GM21515 (cell line): ENCODE results near the gene MAP3K5.
"Not testable (repeated sequence)": the region's sequence is repeated elsewhere in the genome, so short reads cannot be mapped to it uniquely, and the experiment has no call there.

ENCODE experiments used
- ATAC-seq: cut with Tn5 transposase; IDR thresholded peaks from one replicate; pipeline ENCODE4 v1.9.1; 2021; ENCODE audit not compliant: unreplicated experiment

Gene MAP3K5, protein sequence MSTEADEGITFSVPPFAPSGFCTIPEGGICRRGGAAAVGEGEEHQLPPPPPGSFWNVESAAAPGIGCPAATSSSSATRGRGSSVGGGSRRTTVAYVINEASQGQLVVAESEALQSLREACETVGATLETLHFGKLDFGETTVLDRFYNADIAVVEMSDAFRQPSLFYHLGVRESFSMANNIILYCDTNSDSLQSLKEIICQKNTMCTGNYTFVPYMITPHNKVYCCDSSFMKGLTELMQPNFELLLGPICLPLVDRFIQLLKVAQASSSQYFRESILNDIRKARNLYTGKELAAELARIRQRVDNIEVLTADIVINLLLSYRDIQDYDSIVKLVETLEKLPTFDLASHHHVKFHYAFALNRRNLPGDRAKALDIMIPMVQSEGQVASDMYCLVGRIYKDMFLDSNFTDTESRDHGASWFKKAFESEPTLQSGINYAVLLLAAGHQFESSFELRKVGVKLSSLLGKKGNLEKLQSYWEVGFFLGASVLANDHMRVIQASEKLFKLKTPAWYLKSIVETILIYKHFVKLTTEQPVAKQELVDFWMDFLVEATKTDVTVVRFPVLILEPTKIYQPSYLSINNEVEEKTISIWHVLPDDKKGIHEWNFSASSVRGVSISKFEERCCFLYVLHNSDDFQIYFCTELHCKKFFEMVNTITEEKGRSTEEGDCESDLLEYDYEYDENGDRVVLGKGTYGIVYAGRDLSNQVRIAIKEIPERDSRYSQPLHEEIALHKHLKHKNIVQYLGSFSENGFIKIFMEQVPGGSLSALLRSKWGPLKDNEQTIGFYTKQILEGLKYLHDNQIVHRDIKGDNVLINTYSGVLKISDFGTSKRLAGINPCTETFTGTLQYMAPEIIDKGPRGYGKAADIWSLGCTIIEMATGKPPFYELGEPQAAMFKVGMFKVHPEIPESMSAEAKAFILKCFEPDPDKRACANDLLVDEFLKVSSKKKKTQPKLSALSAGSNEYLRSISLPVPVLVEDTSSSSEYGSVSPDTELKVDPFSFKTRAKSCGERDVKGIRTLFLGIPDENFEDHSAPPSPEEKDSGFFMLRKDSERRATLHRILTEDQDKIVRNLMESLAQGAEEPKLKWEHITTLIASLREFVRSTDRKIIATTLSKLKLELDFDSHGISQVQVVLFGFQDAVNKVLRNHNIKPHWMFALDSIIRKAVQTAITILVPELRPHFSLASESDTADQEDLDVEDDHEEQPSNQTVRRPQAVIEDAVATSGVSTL (N-terminal part only)

DNA sequence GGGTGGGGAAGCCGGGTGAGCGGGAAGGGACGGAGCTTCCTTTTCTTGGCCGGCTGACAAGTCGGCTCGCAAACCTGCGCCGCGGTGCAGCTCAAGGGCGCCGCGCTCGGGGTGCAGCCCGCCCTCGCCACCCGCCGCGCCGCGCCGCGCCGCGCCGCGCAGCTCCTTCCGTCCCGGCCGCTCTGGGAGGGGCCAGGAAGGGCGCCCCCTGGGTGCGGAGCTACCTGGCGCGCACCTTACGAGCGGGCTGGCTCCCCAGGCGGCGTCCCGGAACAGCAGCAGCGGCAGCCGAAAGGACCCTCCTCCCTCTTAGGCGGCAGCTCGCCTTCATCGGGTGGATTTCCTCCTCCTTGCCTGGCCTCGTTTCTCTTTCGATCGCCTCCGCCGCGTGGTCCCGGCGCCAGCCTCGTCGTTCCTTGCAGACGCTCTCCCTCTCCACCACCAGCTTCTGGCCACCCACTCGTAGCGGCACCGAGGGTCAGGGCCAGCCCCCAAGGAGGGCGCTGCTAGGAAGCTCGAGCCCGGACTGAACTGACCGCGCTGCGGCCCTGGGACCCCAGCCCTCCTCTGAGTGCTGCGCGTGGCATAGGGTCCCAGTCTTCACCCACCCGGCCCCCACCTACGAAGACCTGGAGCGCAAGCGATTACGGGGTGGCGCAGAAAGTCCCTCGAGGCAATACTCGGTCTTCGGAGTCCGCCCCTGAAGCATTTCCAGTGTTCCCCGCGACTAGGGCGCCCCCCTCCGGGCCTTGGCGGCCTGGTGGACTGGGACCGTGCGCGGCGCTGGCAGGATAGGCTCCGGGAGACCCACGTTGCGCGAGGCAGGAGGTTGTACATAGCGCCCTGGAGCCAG, at the start of gene MAP3K5:
MAP3K5 (minus strand) TSS at position 68 of the 853 bp plus-strand sequence. CDS start 320 bp downstream, outside the sequence.
- peak; percentile 63 for ATAC-seq

DNA sequence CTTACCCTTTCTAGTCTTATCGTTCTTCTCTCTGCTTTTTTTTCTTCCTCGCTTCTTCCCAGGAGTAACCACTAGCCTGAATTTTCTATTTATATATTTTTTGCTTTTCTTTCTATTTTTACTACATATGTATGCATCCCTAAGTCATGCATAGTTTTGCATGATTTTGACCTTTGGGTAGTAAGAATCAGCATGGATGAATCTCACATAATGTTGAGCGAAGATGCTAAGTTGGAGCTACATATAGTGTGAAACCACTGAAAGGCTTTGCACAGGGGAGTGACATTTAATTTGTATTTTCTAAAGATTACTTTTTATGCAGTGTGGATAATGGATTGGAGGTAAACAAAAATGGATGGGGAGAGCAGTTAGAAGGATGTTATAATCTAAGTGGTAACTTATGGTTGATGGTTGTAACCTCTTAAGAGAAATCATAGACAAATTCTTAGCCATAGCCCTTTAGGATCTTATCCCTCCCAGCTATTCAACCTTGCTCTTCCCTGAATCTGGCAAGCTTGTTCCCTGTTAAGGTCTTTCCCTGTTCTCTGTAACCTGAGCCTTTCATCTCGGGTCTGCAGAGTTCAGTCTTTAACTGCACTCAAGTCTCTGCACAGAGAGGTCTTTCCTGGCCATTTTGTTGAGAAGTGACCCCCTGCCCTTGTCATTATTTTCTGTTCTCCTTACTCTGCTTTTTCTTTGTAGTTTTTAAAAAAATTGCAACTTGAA, 48.2 kb upstream of the MAP3K5 start:
- no peak for ATAC-seq

DNA sequence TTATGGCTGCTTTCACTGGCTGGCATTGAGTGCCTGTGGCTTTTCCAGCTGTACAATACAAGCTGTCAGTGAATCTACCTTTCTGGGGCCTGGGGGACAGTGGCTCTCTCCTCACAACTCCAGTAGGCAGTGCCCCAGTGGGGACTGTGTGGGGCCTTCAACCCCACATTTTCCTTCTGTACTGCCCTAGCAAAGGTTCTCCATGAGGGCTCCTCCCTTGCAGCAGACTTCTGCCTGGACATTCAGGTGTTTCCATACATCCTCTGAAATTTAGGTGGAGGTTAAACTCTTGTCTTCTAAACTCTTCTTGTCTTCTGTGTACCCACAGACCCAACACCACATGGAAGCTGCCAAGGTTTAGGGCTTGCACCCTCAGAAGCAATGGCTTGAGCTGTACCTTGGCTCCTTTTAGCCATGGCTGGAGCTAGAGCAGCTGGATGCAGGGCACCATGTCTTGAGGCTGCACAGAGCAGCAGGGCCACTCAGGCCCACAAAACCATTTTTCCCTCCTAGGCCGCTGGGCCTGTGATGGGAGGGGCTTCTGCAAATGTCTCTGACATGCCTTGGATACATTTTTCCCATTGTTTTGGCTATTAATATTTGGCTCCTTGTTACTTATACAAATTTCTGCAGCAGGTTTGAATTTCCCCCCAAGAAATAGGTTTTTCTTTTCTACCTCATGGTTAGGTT, 39.7 kb upstream of the MAP3K5 start:
- no peak for ATAC-seq

DNA sequence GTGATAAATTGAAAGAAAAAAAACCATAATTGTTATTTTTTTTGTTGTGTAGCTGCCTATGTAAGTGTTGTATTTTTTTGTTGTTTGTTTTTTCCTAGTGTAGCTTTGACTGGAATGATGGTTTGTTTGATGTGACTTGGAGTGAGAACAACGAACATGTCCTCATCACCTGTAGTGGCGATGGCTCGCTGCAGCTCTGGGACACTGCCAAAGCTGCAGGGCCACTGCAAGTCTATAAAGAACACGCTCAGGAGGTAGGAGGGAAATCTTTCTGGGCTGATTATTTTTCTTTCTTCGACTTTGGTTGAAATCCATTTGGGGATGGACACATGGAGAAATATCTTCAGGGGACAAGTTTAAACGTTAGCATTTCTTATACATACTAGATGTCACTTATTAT, 33.9 kb upstream of the MAP3K5 start:
- ATAC-seq: no peak

DNA sequence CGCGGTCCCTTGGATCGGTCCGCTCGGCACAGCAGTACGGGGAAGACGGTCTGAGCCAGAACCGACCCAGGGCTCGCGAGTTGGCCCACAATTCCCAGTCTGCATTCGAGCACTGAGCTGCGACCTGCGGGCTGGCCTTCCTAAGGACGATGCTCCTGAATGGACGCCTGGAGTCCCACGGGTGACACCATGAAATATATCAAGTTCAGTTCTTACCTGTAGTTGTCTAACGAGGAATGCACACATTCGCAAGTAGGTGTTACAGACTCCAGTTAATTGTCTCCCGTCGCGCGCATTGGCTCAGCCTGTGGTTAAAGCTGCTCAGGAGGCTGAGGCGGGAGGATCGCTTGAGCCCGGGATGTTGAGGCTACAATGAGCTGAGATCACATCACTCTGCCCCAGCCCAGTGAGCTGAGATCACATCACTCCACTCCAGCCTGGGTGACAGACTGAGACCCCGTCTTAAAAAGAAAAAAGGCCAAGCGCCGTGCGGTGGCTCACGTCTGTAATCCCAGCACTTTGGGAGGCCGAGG, 30.9 kb upstream of the MAP3K5 start:
- ATAC-seq: no peak

DNA sequence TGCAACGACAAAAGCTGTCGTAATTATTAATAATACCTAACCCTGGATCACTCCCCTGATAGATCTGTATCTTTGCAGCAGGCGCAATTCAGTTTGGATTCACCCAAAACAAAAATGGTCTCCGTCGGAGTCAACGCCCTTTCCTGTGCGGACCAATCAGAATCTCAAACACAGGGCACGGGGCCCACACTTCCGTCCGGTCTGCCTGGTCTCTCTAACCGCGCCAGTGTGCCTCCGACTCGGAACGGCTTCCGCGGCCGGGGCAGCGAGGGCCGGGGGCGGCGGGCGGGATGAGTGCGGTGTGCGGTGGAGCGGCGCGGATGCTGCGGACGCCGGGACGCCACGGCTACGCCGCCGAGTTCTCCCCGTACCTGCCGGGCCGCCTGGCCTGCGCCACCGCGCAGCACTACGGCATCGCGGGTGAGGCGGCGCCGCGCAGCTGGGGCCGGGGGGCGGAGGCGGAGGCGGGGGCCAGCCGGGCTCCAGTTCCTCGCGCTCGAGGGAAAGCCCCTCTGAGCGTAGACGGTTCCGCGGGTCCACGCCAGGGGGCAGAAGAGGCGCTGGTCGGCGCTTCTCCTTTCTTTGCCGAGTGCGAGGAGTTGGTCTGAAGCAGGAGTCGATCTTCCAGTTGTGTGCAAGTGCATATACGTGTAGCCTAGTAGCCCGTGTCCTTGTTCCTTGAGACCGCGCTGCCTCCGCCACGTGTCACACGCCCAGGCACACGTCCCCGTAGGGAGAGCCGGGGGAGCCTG, 30.3 kb upstream of the MAP3K5 start, which contains the start of gene PEX7:
PEX7 (plus strand) TSS at position 217 of the 752 bp plus-strand sequence; CDS start at position 291, 74 bp downstream.
- peak; percentile 97 for ATAC-seq

DNA sequence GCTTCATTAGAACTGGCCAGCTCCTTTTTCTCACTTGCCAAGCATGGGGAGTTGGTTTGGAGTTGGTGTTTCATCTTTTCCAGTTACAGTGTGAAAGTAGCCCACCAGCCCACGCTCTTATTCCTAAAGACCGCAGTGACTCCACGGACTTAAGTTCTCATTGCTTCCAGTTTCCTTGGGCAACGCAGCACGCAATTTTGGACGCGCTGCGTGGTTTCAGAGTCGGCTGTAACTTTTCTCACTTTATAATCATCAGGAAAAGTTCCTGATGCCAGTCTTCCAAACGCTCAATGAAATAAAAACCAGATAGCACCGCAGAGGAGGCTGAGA, 29.7 kb upstream of the MAP3K5 start:
- ATAC-seq: peak; percentile 5

DNA sequence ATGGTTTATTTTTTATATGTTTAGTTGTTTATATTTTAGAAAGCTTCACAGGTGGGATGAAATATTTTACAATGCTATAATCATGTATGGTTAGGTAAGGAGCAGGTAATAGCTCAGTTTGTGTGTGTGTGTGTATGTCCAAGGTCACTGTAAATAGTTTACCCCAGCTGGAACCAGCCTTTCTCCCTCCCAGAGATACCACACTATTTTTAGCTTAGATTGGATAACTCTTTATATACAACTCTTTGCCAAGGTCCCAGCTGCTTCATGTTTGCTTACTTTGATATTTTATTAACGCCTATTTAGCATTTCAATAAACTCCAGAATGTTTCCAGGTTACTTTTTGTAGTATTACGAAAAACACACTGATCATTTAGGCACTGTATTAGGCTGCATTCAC, 28.3 kb upstream of the MAP3K5 start:
- no peak for ATAC-seq

DNA sequence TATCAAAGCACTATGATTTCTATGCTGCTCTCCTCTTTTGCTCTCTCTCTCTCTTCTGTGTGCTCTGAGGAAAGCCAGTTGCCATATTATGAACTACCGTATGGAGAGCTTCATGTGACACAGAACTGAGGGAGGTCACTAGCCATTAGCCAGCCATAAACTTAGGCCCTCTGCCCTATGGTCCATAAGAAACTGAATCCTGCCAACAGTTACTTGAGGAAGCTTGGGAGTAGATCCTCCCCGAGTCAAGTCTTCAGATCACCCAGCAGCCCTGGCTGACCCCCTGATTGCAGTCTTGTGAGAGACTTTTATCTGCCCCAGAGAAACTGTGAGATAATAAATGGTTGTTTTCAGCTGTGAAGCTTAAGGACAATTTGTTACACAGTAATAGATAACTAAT, 24.4 kb upstream of the MAP3K5 start:
- ATAC-seq: no peak

DNA sequence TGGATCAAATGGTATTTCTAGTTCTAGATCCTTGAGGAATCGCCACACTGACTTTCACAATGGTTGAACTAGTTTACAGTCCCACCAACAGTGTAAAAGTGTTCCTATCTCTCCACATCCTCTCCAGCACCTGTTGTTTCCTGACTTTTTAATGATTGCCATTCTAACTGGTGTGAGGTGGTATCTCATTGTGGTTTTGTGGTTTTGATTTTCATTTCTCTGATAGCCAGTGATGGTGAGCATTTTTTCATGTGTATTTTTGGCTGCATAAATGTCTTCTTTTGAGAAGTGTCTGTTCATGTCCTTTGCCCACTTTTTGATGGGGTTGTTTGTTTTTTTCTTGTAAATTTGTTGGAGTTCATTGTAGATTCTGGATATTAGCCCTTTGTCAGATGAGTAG, 23.3 kb upstream of the MAP3K5 start:
- ATAC-seq: not testable (repeated sequence)

DNA sequence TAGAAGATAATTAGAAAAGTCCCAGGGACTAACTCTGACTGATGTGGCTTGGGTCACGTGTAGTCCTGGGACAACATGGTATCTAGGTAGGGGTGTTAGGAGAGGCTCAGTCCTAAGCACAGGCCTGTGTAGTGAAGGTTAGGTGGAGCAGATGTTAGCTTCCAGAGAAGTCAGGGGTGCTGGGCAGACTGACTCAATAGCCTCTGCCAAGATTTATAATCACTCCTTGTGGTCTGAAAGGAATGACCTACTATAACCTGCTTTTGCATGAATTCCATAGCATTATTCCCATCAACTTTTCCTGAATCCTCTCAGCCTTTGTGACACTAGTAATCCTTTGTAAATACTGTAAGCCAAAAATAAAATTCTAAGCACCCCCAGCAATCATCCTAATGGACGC, 19.9 kb upstream of the MAP3K5 start:
- no peak for ATAC-seq

DNA sequence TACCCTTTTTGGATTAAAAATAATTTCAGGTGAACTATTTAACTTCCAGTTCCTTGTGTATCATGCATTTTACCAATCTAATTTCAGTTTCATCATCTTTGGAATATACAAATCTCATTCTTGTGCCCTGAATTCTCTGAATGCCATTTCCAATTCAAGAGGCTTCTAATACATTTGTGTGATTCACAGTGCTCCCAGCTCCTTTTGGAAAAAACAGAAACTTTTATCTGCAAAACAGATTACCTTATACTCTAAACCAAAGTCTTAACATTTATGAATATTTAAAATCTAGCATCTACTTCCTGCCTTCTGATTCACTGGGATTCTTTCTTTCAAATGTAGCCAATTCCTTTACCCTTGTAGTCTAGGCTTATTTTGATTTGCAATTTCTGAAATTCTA, 19.0 kb upstream of the MAP3K5 start:
- ATAC-seq: no peak

DNA sequence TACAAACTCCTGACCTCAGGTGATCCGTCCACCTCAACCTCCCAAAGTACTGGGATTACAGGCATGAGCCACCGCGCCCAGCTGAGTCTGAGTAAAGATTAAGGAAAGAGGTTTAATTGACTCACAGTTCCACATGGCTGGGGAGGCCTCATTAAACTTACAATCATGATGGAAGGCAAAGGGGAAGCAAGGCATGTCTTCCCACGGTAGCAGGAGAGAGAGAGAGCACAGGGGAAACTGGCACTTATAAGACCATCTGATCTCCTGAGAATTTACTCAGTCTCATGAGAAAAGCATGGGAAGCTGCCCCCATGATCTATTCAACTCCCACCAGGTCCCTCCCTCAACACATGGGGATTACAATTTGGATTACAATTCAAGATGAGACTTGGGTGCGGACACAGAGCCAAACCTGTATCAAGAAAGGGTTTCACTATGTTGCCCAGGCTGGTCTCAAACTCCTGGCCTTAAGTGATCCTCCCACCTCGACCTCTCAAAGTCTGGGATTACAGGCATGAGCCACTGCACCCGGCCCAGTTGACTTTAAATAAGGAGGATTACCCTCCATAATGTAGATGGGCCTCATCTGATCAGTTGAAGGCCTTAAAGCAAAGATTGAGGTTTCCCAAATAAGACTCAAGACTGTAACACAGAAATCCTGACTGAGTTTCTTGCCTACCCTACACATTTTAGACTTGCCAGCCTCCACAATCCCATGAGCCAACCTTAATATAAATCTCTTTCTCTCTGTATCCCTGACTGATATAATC, 17.0 kb upstream of the MAP3K5 start:
- ATAC-seq: no peak

DNA sequence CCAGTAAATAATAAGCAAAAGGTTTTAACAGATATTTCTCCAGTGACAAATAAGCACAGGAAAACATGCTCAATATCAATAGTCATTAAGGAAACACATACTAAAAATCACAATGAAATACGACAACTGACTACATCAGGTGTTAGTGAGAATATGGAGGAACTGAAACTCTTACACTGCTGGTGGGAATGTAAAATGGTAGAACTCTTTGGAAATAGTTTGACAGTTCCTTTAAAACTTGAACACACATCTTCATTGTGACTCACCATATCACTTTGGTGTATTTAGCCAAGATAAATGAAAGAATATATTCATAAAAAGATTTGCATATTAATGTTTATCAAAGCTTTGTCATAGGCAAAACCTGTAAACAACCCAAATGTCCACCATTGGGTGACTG, 11.3 kb upstream of the MAP3K5 start:
- no peak for ATAC-seq

DNA sequence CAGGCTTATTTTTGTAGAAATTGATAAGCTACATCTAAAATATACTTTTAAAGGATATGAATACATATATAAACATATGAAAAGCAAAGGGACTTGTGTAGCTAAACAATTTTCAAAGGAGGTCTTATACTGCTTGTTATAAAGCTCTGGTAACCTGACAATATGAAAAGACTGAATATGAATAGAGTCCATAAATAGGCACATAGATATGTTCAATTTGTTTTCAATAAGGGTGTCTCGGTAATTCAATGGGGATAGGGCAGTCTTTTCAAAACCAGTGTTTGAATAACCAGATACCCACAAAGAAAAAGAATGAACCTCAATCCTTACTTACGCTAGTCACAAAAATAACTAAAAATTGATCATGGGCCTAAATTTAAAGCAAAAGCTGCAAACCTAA, 9.3 kb upstream of the MAP3K5 start:
- no peak for ATAC-seq

DNA sequence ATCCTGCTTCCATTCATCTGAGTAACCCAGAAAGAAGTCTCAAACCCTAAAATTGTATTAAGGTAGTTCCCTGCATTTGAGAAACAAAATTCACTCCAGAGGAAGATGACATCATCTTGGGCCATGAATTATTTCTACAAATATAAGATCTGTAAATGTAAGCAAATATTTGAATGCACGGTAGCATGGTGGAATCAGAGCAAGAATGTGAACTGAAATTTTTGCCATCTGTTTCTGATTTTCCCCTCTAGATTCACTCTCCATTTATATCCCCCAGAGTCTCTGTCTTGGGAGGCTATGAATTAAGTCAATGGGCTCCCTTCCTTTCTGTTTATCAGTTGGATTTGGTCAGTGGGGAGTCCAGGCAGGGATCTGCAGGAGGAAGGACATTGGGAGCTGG, 5.8 kb upstream of the MAP3K5 start:
- no peak for ATAC-seq

DNA sequence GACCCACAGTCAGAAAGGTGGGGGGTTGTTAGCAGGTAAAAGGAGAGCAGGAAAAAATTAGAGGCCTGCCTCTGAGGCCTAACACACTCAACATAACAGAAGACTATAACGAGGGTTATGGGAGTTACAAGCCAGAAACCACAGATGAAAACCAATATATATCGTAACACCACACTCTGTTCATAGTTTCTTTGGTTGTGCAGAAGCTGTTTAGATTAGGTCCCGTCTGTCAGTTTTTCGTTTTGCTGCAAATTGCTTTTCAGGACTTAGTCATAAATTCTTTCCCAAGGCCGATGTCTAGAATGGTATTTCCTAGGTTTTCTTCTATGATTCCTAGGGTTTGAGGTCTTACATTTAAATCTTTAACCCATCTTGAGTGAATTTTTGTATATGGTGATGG, 3.7 kb upstream of the MAP3K5 start:
- no peak for ATAC-seq
